GM12874 (cell line): ENCODE results near the gene PPP1R9B.

Experiments used
- TF ChIP-seq, protein P1 (sequence below): IDR thresholded peaks from 2 replicates; pipeline ENCODE4 v1.5.1; 2011; ENCODE audit warnings: low read depth, mild to moderate bottlenecking, control low read depth, low read length, moderate library complexity; ENCODE audit not compliant: insufficient read depth

The PPP1R9B gene

DNA sequence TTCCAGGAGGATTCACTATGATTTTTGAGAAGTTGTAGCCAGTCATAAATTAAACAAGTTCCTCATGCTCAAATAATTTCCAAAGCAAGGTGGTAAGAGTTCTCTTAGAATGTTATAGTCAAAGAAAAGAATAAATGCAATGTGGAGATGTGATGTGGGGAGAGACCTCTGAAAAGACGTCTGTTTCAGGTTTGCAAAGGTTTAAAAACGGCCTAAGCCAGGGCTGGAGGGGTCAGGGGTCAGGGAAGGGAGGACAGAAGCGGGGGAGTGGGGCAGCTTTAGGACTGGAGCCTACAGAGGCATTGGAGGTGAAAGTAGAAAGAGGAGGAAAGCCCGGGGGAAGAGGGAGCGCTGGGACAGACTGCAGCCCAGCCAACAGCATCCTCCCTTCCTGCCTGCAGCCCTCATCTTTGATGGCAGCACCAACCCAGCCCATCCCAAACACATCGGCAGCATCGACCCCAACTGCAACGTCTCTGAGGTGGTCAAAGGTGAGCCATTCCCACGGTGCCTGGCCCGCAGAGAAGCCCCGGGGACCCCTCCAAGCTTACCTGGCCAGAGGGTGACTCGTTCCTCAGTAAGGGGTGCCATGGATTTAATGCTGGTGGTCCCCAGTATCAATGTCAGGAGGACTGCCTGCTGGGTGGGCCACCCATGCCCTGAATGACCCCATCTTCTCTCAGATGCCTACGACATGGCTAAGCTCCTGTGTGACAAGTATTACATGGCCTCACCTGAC, 43.9 kb downstream of the PPP1R9B start:
- TF ChIP-seq, protein P1, sequence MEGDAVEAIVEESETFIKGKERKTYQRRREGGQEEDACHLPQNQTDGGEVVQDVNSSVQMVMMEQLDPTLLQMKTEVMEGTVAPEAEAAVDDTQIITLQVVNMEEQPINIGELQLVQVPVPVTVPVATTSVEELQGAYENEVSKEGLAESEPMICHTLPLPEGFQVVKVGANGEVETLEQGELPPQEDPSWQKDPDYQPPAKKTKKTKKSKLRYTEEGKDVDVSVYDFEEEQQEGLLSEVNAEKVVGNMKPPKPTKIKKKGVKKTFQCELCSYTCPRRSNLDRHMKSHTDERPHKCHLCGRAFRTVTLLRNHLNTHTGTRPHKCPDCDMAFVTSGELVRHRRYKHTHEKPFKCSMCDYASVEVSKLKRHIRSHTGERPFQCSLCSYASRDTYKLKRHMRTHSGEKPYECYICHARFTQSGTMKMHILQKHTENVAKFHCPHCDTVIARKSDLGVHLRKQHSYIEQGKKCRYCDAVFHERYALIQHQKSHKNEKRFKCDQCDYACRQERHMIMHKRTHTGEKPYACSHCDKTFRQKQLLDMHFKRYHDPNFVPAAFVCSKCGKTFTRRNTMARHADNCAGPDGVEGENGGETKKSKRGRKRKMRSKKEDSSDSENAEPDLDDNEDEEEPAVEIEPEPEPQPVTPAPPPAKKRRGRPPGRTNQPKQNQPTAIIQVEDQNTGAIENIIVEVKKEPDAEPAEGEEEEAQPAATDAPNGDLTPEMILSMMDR: no peak

DNA sequence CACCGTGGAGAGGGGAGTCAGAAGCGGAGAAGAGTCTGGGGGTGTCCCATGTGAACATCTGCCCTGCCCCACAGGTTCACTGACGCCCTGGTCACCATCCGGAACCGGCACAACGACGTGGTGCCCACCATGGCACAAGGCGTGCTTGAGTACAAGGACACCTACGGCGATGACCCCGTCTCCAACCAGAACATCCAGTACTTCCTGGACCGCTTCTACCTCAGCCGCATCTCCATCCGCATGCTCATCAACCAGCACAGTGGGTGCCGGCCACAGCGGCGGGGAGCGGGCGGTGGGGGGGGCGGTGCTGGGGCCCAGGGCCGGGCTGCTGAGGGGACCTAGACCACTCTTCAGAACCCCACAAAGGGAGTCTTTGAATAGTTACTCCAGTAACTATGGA, 44.7 kb downstream of the PPP1R9B start:
- TF ChIP-seq, protein P1: no peak

DNA sequence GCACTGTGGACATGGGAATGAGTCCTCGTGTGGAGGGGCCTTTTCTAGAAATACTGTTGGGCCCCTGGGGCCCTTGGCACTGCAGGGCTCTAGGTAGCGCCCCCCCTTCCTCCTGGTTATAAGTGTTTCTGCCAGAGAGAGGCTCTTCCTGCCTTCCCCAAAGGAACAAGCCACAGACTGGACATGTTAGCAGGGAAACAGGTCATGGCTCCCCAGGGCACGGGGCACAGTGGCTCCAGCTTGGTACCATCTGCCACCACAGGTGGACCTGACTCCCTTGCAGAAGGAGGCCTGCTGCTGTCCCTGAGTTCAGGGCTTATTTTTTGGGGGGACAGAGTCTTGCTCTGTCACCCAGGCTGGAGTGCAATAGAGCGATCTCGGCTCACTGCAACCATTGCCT, 46.5 kb downstream of the PPP1R9B start:
- TF ChIP-seq, protein P1: no peak

DNA sequence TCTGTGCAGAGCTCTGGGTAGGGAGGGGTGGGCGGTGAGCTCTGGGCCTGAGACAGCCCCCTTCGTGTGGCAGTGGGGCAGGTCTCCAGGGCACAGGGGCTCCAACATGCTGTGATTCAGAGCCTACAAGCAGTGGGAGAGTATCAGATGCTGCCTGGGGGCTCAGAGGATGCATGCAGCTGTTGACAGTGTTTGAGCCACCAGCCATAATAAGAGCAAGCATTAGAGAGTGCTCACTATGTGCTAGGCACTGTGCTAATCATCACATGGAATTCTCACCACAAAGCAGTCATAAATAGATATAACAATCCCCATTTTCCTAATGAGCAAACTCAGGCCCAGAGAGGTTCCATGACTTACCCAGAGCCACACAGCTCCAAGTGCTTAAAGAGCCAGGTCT, 47.2 kb downstream of the PPP1R9B start:
- TF ChIP-seq, protein P1: no peak

DNA sequence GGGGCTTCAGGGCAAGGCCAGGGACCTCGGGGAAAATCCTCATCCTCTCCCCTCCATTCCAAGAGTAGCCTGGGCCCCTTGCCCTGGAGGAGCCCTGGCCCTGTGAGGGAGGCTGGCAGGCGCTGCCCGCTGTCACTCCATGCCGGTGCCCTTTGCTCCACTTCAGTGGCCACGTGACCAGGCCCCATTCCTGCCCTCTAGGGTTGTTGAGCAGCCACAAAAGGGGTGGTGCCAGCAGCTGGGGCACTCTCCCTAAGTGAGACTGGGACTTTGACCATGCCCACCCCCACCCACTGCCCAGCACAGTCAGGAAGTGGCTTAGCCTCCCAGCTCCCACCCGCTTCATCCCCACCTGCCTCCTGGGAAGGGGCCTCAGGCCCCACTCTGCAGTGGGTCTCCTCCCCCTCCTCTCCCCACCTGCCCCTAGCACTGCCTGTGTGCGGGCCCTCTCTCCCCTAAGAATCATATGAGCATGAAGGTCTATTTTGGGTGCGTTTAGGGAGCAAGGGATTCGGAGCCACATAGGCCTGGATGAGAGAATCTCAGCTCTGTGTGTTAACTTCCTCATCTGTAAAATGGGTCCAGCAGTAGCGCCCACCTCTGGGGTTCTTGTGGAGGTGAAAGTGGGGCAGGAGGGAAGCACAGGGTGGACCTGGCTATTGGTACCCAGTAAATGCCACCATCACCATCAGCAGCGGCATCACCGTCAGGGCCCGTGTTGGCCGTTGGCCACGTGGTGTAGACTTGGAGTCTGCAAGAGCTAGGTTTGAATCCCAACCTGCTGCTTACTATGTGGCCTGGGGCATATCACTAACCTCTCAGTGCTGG, 48.1 kb downstream of the PPP1R9B start:
- TF ChIP-seq, protein P1: no peak

DNA sequence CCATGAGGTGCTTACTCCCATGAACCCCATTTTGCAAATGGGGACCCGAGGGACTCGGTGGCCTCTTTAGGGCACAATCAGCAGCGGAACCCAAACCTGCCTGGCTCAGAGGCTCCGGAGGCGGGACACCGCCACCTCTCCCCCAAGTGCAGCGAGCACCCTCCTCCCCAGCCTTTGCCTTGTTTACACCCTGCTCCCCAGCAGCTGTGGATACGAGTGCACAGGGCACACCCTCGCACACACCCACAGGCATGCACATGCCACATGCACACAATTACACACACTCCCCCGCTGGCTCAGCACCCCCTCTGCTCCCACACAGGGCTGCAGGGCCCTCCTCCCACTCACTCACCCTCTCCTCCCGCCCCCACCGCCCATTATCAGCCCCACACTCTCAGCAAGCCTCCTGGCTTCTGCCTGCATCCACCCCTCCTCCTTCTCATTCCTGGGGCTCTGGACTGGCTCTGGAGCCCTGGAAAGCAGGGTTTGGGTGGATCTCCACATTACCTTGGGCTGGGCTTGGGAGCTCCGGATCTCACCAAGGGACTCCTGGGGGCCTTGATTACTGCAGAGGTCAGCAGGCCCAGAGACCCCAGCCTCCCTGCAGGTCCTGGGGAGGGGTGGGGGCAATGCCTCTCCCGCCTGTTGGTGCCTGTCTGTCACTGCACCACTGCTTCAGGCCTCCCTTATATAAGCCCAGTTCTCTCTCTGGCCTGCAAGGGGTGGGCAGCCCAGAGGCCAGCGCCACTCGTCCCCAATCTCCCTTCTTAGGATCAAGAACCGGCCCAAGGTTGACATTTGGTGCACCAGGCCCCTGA, 48.9 kb downstream of the PPP1R9B start:
- TF ChIP-seq, protein P1: no peak

DNA sequence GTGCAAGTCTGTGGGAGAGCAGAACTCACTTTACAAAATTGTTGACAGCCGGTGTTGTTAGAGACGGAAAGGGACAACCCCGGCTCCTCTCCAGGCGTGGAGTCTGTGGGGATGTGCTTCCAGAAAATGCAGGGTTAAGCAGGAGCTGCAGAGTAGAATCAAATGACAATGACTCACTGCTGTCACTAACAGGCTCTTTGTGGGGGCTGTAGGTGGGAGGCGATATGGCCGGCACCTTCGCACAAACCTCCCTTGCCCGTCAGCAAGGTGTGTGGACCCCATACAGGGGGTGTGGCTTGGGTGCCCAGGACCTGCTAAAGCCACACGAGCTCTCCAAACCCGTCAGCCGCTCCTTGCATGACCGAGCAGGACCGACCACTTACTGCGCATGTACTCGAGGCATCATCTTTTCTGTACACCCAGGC, 49.5 kb downstream of the PPP1R9B start:
- TF ChIP-seq, protein P1: no peak
